Neural progenitor cell (in vitro differentiated cells): ENCODE data around the gene FGF21. TPM values are rescaled to one million over a fixed set of nuclear protein-coding genes. Genes with fewer than 3 reads are reported as not detected.

Experiments
- DNase-seq: peaks from one replicate; pipeline ENCODE4 v3.0.0-alpha.2; 2016; ENCODE audit warnings: low spot score
- H2AFZ ChIP-seq: fragments of 200-600 bp; sonication (generic); replicated peaks from 2 replicates; pipeline ENCODE4 v1.6.1; 2016; ENCODE audit warnings: antibody characterized with exemption
- H3F3A ChIP-seq: fragments of 200-600 bp; sonication (generic); 2 replicates; pipeline ENCODE4 v1.6.1; 2016; ENCODE audit warnings: antibody characterized with exemption, low read depth
- H3K27ac ChIP-seq: fragments of 200-600 bp; sonication (generic); 2 replicates; pipeline ENCODE4 v1.5.1; 2016; ENCODE audit warnings: mild to moderate bottlenecking
- H3K27me3 ChIP-seq: fragments of 200-600 bp; sonication (generic); 2 replicates; pipeline ENCODE4 v1.6.1; 2016; ENCODE audit warnings: mild to moderate bottlenecking, moderate library complexity
- H3K36me3 ChIP-seq: fragments of 200-600 bp; sonication (generic); 2 replicates; pipeline ENCODE4 v1.5.1; 2016
- H3K4me1 ChIP-seq: fragments of 200-600 bp; sonication (generic); 2 replicates; pipeline ENCODE4 v1.6.1; 2016; ENCODE audit warnings: mixed run types
- H3K4me2 ChIP-seq: fragments of 200-600 bp; sonication (generic); 2 replicates; pipeline ENCODE4 v1.6.1; 2016
- H3K4me3 ChIP-seq: fragments of 200-600 bp; sonication (generic); 2 replicates; pipeline ENCODE4 v1.5.1; 2016
- H3K79me2 ChIP-seq: fragments of 200-600 bp; sonication (generic); 2 replicates; pipeline ENCODE4 v1.6.1; 2016; ENCODE audit warnings: low read depth
- H3K9ac ChIP-seq: fragments of 200-600 bp; sonication (generic); 2 replicates; pipeline ENCODE4 v1.6.1; 2016
- H3K9me3 ChIP-seq: fragments of 200-600 bp; sonication (generic); 2 replicates; pipeline ENCODE4 v1.5.1; 2016; ENCODE audit warnings: low read depth
- H4K20me1 ChIP-seq: fragments of 200-600 bp; sonication (generic); 2 replicates; pipeline ENCODE4 v1.6.1; 2016; ENCODE audit warnings: low read depth
- H3K27ac Mint-ChIP-seq: 3 replicates; pipeline ENCODE4 v1.8.0; 2021; ENCODE audit warnings: mixed read lengths
- H3K27me3 Mint-ChIP-seq: 2 replicates; pipeline ENCODE4 v1.8.0; 2022; ENCODE audit warnings: low read depth, mild to moderate bottlenecking, inconsistent platforms, moderate library complexity, mixed read lengths; ENCODE audit not compliant: insufficient read depth
- H3K36me3 Mint-ChIP-seq: 3 replicates; pipeline ENCODE4 v1.8.0; 2021; ENCODE audit warnings: mixed read lengths
- H3K4me1 Mint-ChIP-seq: 3 replicates; pipeline ENCODE4 v1.8.0; 2021; ENCODE audit warnings: mixed read lengths
- H3K4me3 Mint-ChIP-seq: 3 replicates; pipeline ENCODE4 v1.8.0; 2021; ENCODE audit warnings: mild to moderate bottlenecking, moderate library complexity, mixed read lengths
- H3K9me3 Mint-ChIP-seq: 3 replicates; pipeline ENCODE4 v1.8.0; 2020; ENCODE audit warnings: mixed read lengths
- EZH2 ChIP-seq: fragments of 200-600 bp; sonication (generic); IDR thresholded peaks from 2 replicates; pipeline ENCODE4 v1.6.1; 2017; ENCODE audit warnings: antibody characterized with exemption, mild to moderate bottlenecking, moderate library complexity
- EZH2phosphoT487 ChIP-seq: fragments of 200-600 bp; sonication (generic); IDR thresholded peaks from 2 replicates; pipeline ENCODE4 v1.6.1; 2017; ENCODE audit warnings: antibody characterized with exemption
- total RNA-seq: library from RNA; depleted of rRNA; stranded (reverse); fragments of >200 nt; gene quantifications from 2 replicates; pipeline ENCODE4 v1.2.3, GENCODE V29; 2015; ENCODE audit warnings: low replicate concordance
- TF ChIP-seq, protein P1 (sequence below): fragments of 200-600 bp; sonication (generic); IDR thresholded peaks from 2 replicates; pipeline ENCODE4 v1.5.1; 2017; ENCODE audit warnings: antibody characterized with exemption, mild to moderate bottlenecking

The FGF21 gene
- total RNA-seq, 1 donor from 2014 or later: not detected

DNA sequence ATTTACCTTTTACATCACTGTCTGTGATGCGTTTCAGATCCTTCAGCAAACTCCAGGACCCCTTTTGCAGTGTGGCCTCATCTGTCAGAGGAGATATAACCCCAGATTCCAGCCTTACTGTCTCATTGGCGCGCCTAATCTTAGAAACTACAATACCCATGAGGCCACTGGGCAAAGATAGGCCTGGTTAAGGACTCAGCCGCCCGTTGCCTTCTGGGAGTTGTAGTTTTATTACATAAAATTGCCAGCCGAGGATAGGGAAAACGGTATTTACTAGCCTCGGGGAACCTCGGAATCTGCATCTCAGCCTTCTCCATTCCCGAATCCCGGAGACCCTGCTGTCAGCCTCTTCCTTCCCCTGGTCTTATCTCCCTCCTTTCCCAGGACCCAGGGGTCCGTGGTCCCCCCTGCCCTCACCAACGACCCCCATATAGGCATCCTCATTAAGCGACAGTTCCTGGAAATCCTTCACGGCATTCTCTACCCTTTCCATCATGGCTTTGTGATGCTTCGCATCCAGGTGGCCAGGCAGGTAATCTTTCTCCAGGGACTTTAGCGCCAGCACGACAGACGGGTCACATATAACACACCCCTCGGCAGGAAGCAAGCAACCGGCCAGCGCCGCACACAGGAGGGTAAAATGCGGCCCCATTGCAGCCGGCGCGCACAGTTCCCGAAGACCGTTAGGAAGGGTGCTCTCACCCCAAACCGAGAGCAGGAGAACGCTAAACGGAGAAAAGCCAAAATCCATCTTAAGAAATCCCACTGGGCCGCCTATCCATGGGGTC is 9.9 kb upstream of the FGF21 start:
- peak; percentile 84 for DNase-seq
- no peaks in the 10 kb centered on the region for H3K79me2 ChIP-seq
- no peaks in the 10 kb centered on the region for H4K20me1 ChIP-seq
- TF ChIP-seq, protein P1, sequence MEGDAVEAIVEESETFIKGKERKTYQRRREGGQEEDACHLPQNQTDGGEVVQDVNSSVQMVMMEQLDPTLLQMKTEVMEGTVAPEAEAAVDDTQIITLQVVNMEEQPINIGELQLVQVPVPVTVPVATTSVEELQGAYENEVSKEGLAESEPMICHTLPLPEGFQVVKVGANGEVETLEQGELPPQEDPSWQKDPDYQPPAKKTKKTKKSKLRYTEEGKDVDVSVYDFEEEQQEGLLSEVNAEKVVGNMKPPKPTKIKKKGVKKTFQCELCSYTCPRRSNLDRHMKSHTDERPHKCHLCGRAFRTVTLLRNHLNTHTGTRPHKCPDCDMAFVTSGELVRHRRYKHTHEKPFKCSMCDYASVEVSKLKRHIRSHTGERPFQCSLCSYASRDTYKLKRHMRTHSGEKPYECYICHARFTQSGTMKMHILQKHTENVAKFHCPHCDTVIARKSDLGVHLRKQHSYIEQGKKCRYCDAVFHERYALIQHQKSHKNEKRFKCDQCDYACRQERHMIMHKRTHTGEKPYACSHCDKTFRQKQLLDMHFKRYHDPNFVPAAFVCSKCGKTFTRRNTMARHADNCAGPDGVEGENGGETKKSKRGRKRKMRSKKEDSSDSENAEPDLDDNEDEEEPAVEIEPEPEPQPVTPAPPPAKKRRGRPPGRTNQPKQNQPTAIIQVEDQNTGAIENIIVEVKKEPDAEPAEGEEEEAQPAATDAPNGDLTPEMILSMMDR: no peak
- Mint-ChIP-seq H3K4me3 (no peak overlapping the region), H3K27me3 (peaks cover 25% of the 10 kb centered on the region), H3K36me3 (peaks cover 4% of the 10 kb centered on the region), H3K4me1 (peaks cover 15% of the 10 kb centered on the region), H3K9me3 (peaks cover 7% of the 10 kb centered on the region), H3K27ac (no peak overlapping the region)
- H3K4me1 ChIP-seq: no peaks in the 10 kb centered on the region
- H3F3A ChIP-seq: peaks cover 26% of the 10 kb centered on the region
- H3K9me3 ChIP-seq: no peaks in the 10 kb centered on the region
- no peak overlapping the region for H3K4me3 ChIP-seq
- no peak overlapping the region for H3K27ac ChIP-seq
- H3K36me3 ChIP-seq: no peaks in the 10 kb centered on the region
- H3K9ac ChIP-seq: no peak overlapping the region
- no peak overlapping the region for H3K4me2 ChIP-seq
- H3K27me3 ChIP-seq: peaks cover 12% of the 10 kb centered on the region
- H2AFZ ChIP-seq: no peak overlapping the region

- Histone ChIP-seq H4K20me1 (no peaks in the 10 kb centered on the region), H3K4me3 (no peak overlapping the region), H3K36me3 (no peaks in the 10 kb centered on the region), H3K9me3 (no peaks in the 10 kb centered on the region), H3F3A (peaks cover 21% of the 10 kb centered on the region), H3K4me2 (no peak overlapping the region), H3K4me1 (no peaks in the 10 kb centered on the region), H3K79me2 (peaks cover 4% of the 10 kb centered on the region), H2AFZ (no peak overlapping the region), H3K27ac (no peak overlapping the region), H3K27me3 (peaks cover 5% of the 10 kb centered on the region), H3K9ac (no peak overlapping the region)
- peak overlapping the region; percentile 52 for H3K4me3 Mint-ChIP-seq
- peaks cover 25% of the 10 kb centered on the region for H3K27me3 Mint-ChIP-seq
- peak overlapping the region; percentile 54 for H3K27ac Mint-ChIP-seq
- H3K9me3 Mint-ChIP-seq: peaks cover 7% of the 10 kb centered on the region
- peaks cover 4% of the 10 kb centered on the region for H3K36me3 Mint-ChIP-seq
- DNase-seq: no peak
- H3K4me1 Mint-ChIP-seq: peaks cover 17% of the 10 kb centered on the region
- TF ChIP-seq, protein P1: no peak
- TF ChIP-seq EZH2: no peak
- TF ChIP-seq EZH2phosphoT487: no peak
Observed at GRCh38 chr19:48746110-48746509, 9.2 kb upstream of the FGF21 start.

DNA sequence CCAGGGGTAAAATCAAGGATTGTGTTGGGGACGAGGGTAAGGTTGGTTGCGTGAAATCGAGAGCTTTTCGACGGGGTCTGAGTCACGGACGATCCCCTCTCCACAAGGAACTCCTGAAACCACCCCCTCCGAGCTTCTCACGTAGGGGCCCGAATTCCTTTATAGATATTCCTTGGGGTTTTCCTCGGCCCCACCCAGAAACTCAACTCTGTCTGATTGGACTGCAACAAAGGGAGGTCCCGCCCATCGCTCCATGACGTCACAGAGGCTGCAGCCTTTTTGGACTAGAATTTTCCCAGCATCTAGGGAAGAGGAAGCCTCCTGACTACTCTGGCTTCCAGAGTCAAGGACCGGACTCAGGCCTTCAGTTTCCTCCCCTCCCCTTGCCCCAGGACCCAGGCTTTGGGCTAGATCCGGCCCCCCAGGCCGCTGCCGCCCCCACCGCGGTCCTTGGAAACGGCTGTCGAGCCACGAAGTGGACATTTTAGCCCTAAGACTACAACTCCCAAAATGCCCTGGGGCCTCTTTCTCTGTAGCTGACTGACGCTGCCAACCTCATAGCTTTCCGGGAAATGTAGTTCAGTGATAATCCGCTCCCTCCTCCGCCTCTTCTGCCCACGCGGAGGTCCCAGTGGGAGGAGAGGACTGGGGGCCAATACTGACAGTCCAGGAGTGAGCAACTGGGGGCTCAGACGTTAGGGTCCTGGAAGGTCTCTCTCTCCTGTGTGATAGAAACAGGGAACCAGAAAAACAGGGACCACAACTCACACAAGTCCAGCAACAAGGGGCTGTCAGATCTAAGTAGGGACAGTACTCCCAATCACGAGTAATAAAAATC is 8.4 kb upstream of the FGF21 start, which contains the start of gene IZUMO1:
TSS of gene IZUMO1 (minus strand) at position 172 of the 838 bp plus-strand sequence. CDS start 1,050 bp downstream, outside the sequence.
- H3K27me3 Mint-ChIP-seq: peaks cover 29% of the 10 kb centered on the region
- no peaks in the 10 kb centered on the region for H3K4me1 ChIP-seq
- H3F3A ChIP-seq: peaks cover 18% of the 10 kb centered on the region
- peak within 1 kb of the TSS; percentile 54 for H3K27ac Mint-ChIP-seq
- no peak within 1 kb of the TSS for H3K9ac ChIP-seq
- peak within 1 kb of the TSS; percentile 63 for H3K4me3 ChIP-seq
- peak within 1 kb of the TSS; percentile 76 for H3K4me2 ChIP-seq
- no peaks in the 10 kb centered on the region for H3K27me3 ChIP-seq
- H3K36me3 Mint-ChIP-seq: peaks cover 4% of the 10 kb centered on the region
- TF ChIP-seq, protein P1: no peak
- TF ChIP-seq EZH2phosphoT487 (no peak), EZH2 (no peak)
- peaks cover 13% of the 10 kb centered on the region for H3K4me1 Mint-ChIP-seq
- peak within 1 kb of the TSS; percentile 84 for H2AFZ ChIP-seq
- H3K36me3 ChIP-seq: no peaks in the 10 kb centered on the region
- H3K27ac ChIP-seq: no peak within 1 kb of the TSS
- H3K9me3 Mint-ChIP-seq: peaks cover 7% of the 10 kb centered on the region
- peak; percentile 91 for DNase-seq
- no peaks in the 10 kb centered on the region for H4K20me1 ChIP-seq
- H3K79me2 ChIP-seq: peaks cover 13% of the 10 kb centered on the region
- H3K9me3 ChIP-seq: no peaks in the 10 kb centered on the region
- H3K4me3 Mint-ChIP-seq: peak within 1 kb of the TSS; percentile 77
